PFSK-1 (cell line): Measurements from ENCODE around the gene FEZ2.

ENCODE experiments used
- FOXP2 ChIP-seq: optimal IDR thresholded peaks from 2 replicates; pipeline ENCODE3; 2011; ENCODE audit warnings: borderline replicate concordance, control low read depth, inconsistent platforms; ENCODE audit not compliant: insufficient read depth; ENCODE audit errors: extremely low read length, extremely low read depth
- POLR2AphosphoS5 ChIP-seq: IDR thresholded peaks from 2 replicates; pipeline ENCODE4 v1.6.1; 2012; ENCODE audit warnings: low read depth, mild to moderate bottlenecking, control low read depth, low read length, moderate library complexity
- REST ChIP-seq, 2 experiments: IDR thresholded peaks; 2 replicates each; pipeline versions ENCODE4 v1.6.1 to v1.8.0; 2011 to 2012; ENCODE audit warnings: low read depth in 2 of 2, low read length in 2 of 2, control low read depth in 1 of 2, inconsistent platforms in 1 of 2, mild to moderate bottlenecking in 1 of 2, moderate library complexity in 1 of 2; ENCODE audit not compliant: insufficient read depth in 1 of 2
- SIN3A ChIP-seq: IDR thresholded peaks from 2 replicates; pipeline ENCODE4 v1.6.1; 2012; ENCODE audit warnings: mild to moderate bottlenecking, low read length, moderate library complexity, borderline replicate concordance; ENCODE audit not compliant: insufficient read depth
- TAF1 ChIP-seq: IDR thresholded peaks from 2 replicates; pipeline ENCODE4 v1.6.1; 2012; ENCODE audit warnings: low read length, control low read depth, borderline replicate concordance; ENCODE audit not compliant: insufficient read depth

The FEZ2 gene

DNA sequence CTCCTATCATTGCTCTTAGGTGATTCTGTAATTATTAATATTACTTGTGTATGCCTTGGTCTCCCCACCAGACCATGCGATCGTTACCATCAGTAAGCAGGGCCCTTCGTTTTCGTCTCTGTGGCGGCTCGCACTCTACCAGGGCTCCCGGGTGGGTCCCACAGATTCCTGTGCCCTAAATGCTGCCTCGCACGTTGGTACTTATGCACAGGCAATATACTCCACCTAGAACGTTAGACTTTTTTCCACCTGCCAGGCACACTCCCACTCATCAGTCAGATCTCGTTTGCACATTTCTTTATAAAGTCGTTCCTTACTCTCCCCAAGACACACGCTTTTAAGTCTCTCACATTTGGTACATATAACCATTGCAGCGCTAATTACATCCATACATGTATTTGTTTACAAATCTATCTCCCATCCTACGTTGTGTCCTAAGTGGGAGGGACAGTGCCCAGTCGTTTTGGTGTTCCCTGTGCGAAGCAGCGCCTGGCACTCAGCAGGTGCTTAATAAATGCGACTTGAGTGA is 901 bp downstream of the FEZ2 start:
- TF ChIP-seq POLR2AphosphoS5, result no peak
- no peak for TF ChIP-seq TAF1
- TF ChIP-seq FOXP2, result no peak
- no peak for TF ChIP-seq SIN3A
- TF ChIP-seq REST (IDR thresholded peaks at IDR 0.05; ENCODE audit: insufficient read depth in 1 of 2, low read depth in 2 of 2, low read length in 2 of 2), result no peak

DNA sequence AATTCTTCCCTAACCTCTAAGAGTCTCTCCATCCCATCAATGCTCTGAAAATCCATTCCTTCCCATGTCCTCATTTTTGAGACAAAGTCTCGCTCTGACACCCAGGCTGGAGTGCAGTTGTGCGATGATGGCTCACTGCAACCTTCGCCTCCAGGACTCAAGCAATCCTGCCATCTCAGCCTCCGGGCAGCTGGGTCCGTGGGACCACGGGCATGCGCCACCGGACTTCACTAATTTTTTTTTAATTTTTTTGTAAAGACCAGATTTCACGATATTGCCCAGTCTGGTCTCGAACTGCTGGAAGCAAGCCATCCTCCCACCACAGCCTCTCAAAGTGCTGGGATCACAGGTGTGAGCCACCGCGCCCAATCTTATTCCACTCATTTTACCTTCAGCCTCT is 1.6 kb downstream of the FEZ2 start:
- TF ChIP-seq TAF1, result no peak
- TF ChIP-seq SIN3A, result no peak
- no peak for TF ChIP-seq FOXP2
- TF ChIP-seq REST (IDR thresholded peaks at IDR 0.05; ENCODE audit: insufficient read depth in 1 of 2, low read depth in 2 of 2, low read length in 2 of 2), result no peak
- no peak for TF ChIP-seq POLR2AphosphoS5

DNA sequence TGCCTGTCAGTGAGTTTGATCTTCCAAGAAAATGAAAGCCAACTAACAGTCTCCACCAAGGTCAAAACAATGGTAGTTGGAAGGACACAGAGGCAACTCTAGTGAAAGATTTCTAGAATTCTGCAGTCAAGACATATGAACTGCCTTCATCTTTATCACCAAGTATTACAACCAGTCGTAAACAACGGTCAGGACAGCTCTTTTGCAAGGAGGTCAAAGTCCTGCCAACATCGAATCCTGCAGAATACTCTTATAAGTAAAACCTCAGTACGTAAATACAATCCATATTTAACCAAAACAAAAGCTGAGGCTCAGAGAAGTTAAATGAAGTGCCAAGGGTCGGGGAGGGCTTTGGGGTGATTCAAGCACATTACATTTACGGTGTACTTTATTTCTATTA is 3.1 kb downstream of the FEZ2 start:
- TF ChIP-seq SIN3A (no peak), REST (IDR thresholded peaks at IDR 0.05; ENCODE audit: insufficient read depth in 1 of 2, low read depth in 2 of 2, low read length in 2 of 2) (no peak), POLR2AphosphoS5 (no peak), TAF1 (no peak), FOXP2 (no peak)

DNA sequence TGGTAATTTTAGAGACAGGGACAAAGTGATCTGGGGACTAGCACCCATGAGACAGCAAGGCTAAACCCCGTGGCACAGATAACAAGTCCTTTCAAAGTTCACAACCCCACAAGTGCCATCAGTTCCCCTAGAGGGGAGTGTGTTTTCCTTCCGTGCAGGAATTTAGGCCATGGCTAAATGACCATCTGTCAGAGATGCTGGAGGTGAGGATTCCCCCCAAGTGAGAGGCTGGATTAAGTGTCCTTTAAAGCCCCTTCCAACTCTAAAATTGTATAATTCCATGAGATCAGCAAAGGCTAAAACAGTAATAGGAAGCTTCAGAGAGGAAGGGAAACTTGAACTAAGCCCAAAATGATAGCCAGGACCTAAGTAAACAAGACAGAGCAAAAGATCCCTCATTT is 8.7 kb downstream of the FEZ2 start:
- no peak for TF ChIP-seq TAF1
- TF ChIP-seq REST (IDR thresholded peaks at IDR 0.05; ENCODE audit: insufficient read depth in 1 of 2, low read depth in 2 of 2, low read length in 2 of 2), result no peak
- TF ChIP-seq SIN3A, result no peak
- no peak for TF ChIP-seq FOXP2
- no peak for TF ChIP-seq POLR2AphosphoS5

- no peak for TF ChIP-seq FOXP2
- no peak for TF ChIP-seq REST (IDR thresholded peaks at IDR 0.05; ENCODE audit: insufficient read depth in 1 of 2, low read depth in 2 of 2, low read length in 2 of 2)
- no peak for TF ChIP-seq POLR2AphosphoS5
- no peak for TF ChIP-seq SIN3A
- TF ChIP-seq TAF1, result no peak
Observed at GRCh38 chr2:36587556-36587955, 10.4 kb downstream of the FEZ2 start.
